ENCODE results near the gene SLC4A8. TPM values are rescaled to one million over a fixed set of nuclear protein-coding genes. Genes with fewer than 3 reads are reported as not detected.
A peak's percentile ranks its signal among the peaks of the same experiment; 100 is the strongest.

The SLC4A8 gene
- total and polyA plus RNA-seq, 12 donors: 3.0 to 27.0 (median 11.6) TPM

- no peaks in the 10 kb centered on the region for H3K27me3 ChIP-seq
- no peak overlapping the region for H3K27ac ChIP-seq
- no peak for TF ChIP-seq CTCF (IDR thresholded peaks at IDR 0.05)
- TF ChIP-seq POLR2A (IDR thresholded peaks at IDR 0.05): no peak
- 69 to 79% (median 70%) methylated on average over 4 of the region's 4 CpGs for WGBS, 4 donors
- H3K9me3 ChIP-seq (replicated peaks in 1 of 3): no peaks in the 10 kb centered on the region
- no peak overlapping the region for H3K4me3 ChIP-seq
- H3K4me1 ChIP-seq (replicated peaks in 1 of 2): no peaks in the 10 kb centered on the region
- intact Hi-C loops (cut with DNase I): no loop called here
- no peaks in the 10 kb centered on the region for H3K36me3 ChIP-seq (replicated peaks in 1 of 2)
- DNase-seq: no peak
These were observed 6.8 kb upstream of the SLC4A8 start for GRCh38 chr12:51417826-51418225.

GRCh38 chr12:51419425-51420193, 5.0 kb upstream of the SLC4A8 start:
- peaks cover 0 to 4% of the 10 kb centered on the region in 2 donors for H3K4me1 ChIP-seq (replicated peaks in 1 of 2)
- no peaks in the 10 kb centered on the region for H3K36me3 ChIP-seq (replicated peaks in 1 of 2)
- no peak overlapping the region for H3K27ac ChIP-seq
- DNase-seq: no peak
- no peak overlapping the region for H3K4me3 ChIP-seq
- H3K9me3 ChIP-seq (replicated peaks in 1 of 3): no peaks in the 10 kb centered on the region
- no peaks in the 10 kb centered on the region for H3K27me3 ChIP-seq
- TF ChIP-seq POLR2A (IDR thresholded peaks at IDR 0.05) (no peak), CTCF (IDR thresholded peaks at IDR 0.05) (no peak)
- WGBS, 4 donors: 56 to 61% (median 59%) methylated on average over 11 of the region's 11 CpGs
- intact Hi-C loops (cut with DNase I): loop anchor here (5.0 to 10.0 kb wide), 2 partner anchors 113 to 405 kb away; no protein-coding TSS in a partner anchor

GRCh38 chr12:51421266-51421884, 3.3 kb upstream of the SLC4A8 start:
- H3K27me3 ChIP-seq: no peaks in the 10 kb centered on the region
- H3K36me3 ChIP-seq (replicated peaks in 1 of 2): no peaks in the 10 kb centered on the region
- H3K4me1 ChIP-seq (replicated peaks in 1 of 2): peaks cover 4 to 10% of the 10 kb centered on the region in 2 donors
- no peaks in the 10 kb centered on the region for H3K9me3 ChIP-seq (replicated peaks in 1 of 3)
- no peak overlapping the region for H3K27ac ChIP-seq
- TF ChIP-seq POLR2A (IDR thresholded peaks at IDR 0.05) (no peak), CTCF (IDR thresholded peaks at IDR 0.05) (peak; percentile 33 to 78 (median 68))
- peak; percentile 54 to 80 (median 65) for DNase-seq
- intact Hi-C loops (cut with DNase I): loop anchor here (5.0 to 10.0 kb wide), 2 partner anchors 111 to 403 kb away; no protein-coding TSS in a partner anchor
- H3K4me3 ChIP-seq: no peak overlapping the region
- 68 to 81% (median 72%) methylated on average over 4 to 5 of the region's 5 CpGs for WGBS, 4 donors

- intact Hi-C loops (cut with DNase I): loop anchor here (5.0 to 10.0 kb wide), 2 partner anchors 108 to 401 kb away; no protein-coding TSS in a partner anchor
- H3K4me3 ChIP-seq: no peak overlapping the region
- peaks cover 4 to 17% of the 10 kb centered on the region in 2 donors for H3K4me1 ChIP-seq (replicated peaks in 1 of 2)
- H3K36me3 ChIP-seq (replicated peaks in 1 of 2): no peaks in the 10 kb centered on the region
- 13 to 18% (median 15%) methylated on average over 9 to 10 of the region's 10 CpGs for WGBS, 4 donors
- TF ChIP-seq CTCF (IDR thresholded peaks at IDR 0.05): no peak
- TF ChIP-seq POLR2A (IDR thresholded peaks at IDR 0.05): no peak
- peak overlapping the region in 1 of 5 donors; percentile 71 for H3K27ac ChIP-seq
- H3K27me3 ChIP-seq: no peaks in the 10 kb centered on the region
- no peaks in the 10 kb centered on the region for H3K9me3 ChIP-seq (replicated peaks in 1 of 3)
- DNase-seq: no peak
These were observed 453 bp upstream of the SLC4A8 start for GRCh38 chr12:51424094-51424661.

Measured in adrenal gland (tissue), 12 donors.